ENCODE data around the gene PWWP2A. TPM values are rescaled to one million over a fixed set of nuclear protein-coding genes. Genes with fewer than 3 reads are reported as not detected.
"Not testable (repeated sequence)": the region's sequence is repeated elsewhere in the genome, so short reads cannot be mapped to it uniquely, and the experiment has no call there.

PWWP2A gene
- total and polyA plus RNA-seq, 2 of the 4 experiments (the other 2 are of a cell fraction), result 8.8 to 12.5 TPM

GRCh38 chr5:160069120-160069519 is 50.1 kb downstream of the PWWP2A start:
- ATAC-seq (ENCODE audit: low read depth); H3K4me1 ChIP-seq (ENCODE audit: control insufficient read depth, insufficient read depth, low read length); H3K9me3 ChIP-seq (ENCODE audit: control insufficient read depth, insufficient read depth, low read length); H2BK5ac ChIP-seq (ENCODE audit: low read depth, low read length, poor library complexity, severe bottlenecking); H4K20me1 ChIP-seq (ENCODE audit: insufficient read depth, low read length); H3K4me3 ChIP-seq (ENCODE audit: insufficient read depth, low read depth, low read length); BruUV-seq (replicated peaks); POLR2A ChIA-PET (ENCODE audit: unreplicated experiment); H3K18ac ChIP-seq (ENCODE audit: low read depth, low read length); H3K23ac ChIP-seq (ENCODE audit: low read depth, low read length); H3K9ac ChIP-seq (ENCODE audit: low read depth, low read length); H3K4ac ChIP-seq (ENCODE audit: low read depth, low read length); H2BK15ac ChIP-seq (ENCODE audit: low read depth, low read length); H2BK120ac ChIP-seq (ENCODE audit: low read depth, low read length); H4K91ac ChIP-seq (ENCODE audit: insufficient read depth, low read depth, low read length); H2AFZ ChIP-seq (replicated peaks; ENCODE audit: low read length, poor library complexity); intact Hi-C loops (cut with micrococcal nuclease); CTCF ChIA-PET; H4K5ac ChIP-seq (ENCODE audit: low read depth, low read length); H3K27ac ChIP-seq (ENCODE audit: insufficient read depth, low read length); in situ Hi-C loops (cut with MboI; ENCODE audit: low sequenced_read_pairs); dilution Hi-C loops (cut with HindIII; ENCODE audit: low sequenced_read_pairs, unreplicated experiment); H3K27me3 ChIP-seq (ENCODE audit: control insufficient read depth, insufficient read depth, low read length); H2AK5ac ChIP-seq (ENCODE audit: low read depth, low read length); H3K56ac ChIP-seq (ENCODE audit: extremely low read depth, insufficient read depth, low read length); H2BK20ac ChIP-seq (ENCODE audit: low read depth, low read length); H4K8ac ChIP-seq (ENCODE audit: low read depth in 2 of 2, low read length in 2 of 2); H3K79me1 ChIP-seq (ENCODE audit: low read depth in 1 of 2, low read length in 2 of 2); H3K9me1 ChIP-seq (ENCODE audit: insufficient read depth, low read length); DNase-seq; H3K4me2 ChIP-seq (ENCODE audit: low read depth, low read length); H3K14ac ChIP-seq (replicated peaks; ENCODE audit: low read depth, low read length); H2AK9ac ChIP-seq (replicated peaks; ENCODE audit: low read depth, low read length, poor library complexity): not testable (repeated sequence)
- H3K36me3 ChIP-seq (ENCODE audit: control insufficient read depth, insufficient read depth, low read length), result peaks cover 11% of the 10 kb centered on the region
- no CpG with 5 or more reads among the region's 5 CpGs for WGBS, 2 experiments (ENCODE audit: extremely low coverage in 2 of 2, insufficient read length in 1 of 2)

Measured in IMR-90 (cell line).